Camera-type eye (tissue), 1 donor: ENCODE measurements around the gene EID1. TPM values are rescaled to one million over a fixed set of nuclear protein-coding genes. Genes with fewer than 3 reads are reported as not detected.

Experiments used
- total RNA-seq: library from RNA; depleted of rRNA; stranded (reverse); fragments of >200 nt; gene quantifications from one replicate; pipeline ENCODE4 v1.2.3, GENCODE V29; 2014

EID1 gene
- 310 TPM for total RNA-seq

GRCh38 chr15:48877630-48878595 lies at the start of gene EID1:
Gene EID1, plus strand, starts transcription at chr15:48878134. Its CDS starts 43 bp downstream, at chr15:48878177.

Other genes starting within 250 kb of the EID1 start
- 322 TPM for gene FBN1, start 232.4 kb upstream of the EID1 start, total RNA-seq
- 7.9 TPM for gene CEP152, start 67.1 kb upstream of the EID1 start, total RNA-seq
- 4.3 TPM for gene SHC4, start 85.8 kb downstream of the EID1 start, total RNA-seq
- 95.1 TPM for gene SECISBP2L, start 168.3 kb downstream of the EID1 start, total RNA-seq